NB4 (cell line): Measurements from ENCODE around the gene GSTM2.

Experiments
- CTCF ChIP-seq: IDR thresholded peaks from one replicate; pipeline ENCODE4 v1.5.1; 2012; ENCODE audit warnings: low read depth, low read length
- MAX ChIP-seq: IDR thresholded peaks from 2 replicates; pipeline ENCODE4 v1.6.1; 2011; ENCODE audit warnings: low read depth, low read length
- MYC ChIP-seq: IDR thresholded peaks from 2 replicates; pipeline ENCODE4 v1.6.1; 2011; ENCODE audit warnings: low read depth, low read length
- POLR2A ChIP-seq: IDR thresholded peaks from 2 replicates; pipeline ENCODE4 v1.6.1; 2011; ENCODE audit warnings: mild to moderate bottlenecking; ENCODE audit not compliant: insufficient read length; ENCODE audit errors: extremely low read depth

GRCh38 chr1:109628540-109629321 lies 39.1 kb upstream of the GSTM2 start:
- TF ChIP-seq CTCF (no peak), POLR2A (no peak), MAX (no peak), MYC (no peak)
